H1 (cell line): ENCODE results near the gene CNOT3. TPM values are rescaled to one million over a fixed set of nuclear protein-coding genes. Genes with fewer than 3 reads are reported as not detected.

Source experiments
- CTCF ChIA-PET: fragments of 300-600 bp; sonication (Branson Sonifier 250); formaldehyde crosslinking; loops from one replicate; lab custom pipeline; 2021; ENCODE audit not compliant: partially characterized antibody; lab: Charles Lee
- POLR2A ChIA-PET: fragments of 300-600 bp; sonication (Branson Sonifier 250); formaldehyde crosslinking; loops from one replicate; lab custom pipeline; 2021; ENCODE audit warnings: inconsistent platforms; ENCODE audit not compliant: partially characterized antibody; lab: Charles Lee
- DNase-seq, 2 experiments: peaks; one replicate each; pipeline versions ENCODE4 v3.0.0 to v3.0.0-alpha.2; 2010 to 2022; ENCODE audit warnings: low spot score in 2 of 2, low read depth in 1 of 2, mixed read lengths in 1 of 2
- FAIRE-seq: peaks from 2 replicates; lab custom pipeline; 2011; peaks lifted over from hg19 to GRCh38; lab: Jason Lieb, UNC
- H2AFZ ChIP-seq: 2 replicates; pipeline ENCODE4 v1.8.1; 2012; ENCODE audit warnings: low read length, inconsistent platforms
- H2AK5ac ChIP-seq: 2 replicates; pipeline ENCODE4 v1.6.1; 2013; ENCODE audit warnings: low read depth, low read length
- H2BK120ac ChIP-seq: replicated peaks from 2 replicates; pipeline ENCODE3; 2013; ENCODE audit warnings: low read depth, low read length, inconsistent platforms
- H2BK12ac ChIP-seq: 2 replicates; pipeline ENCODE4 v1.6.1; 2013; ENCODE audit warnings: low read depth, low read length
- H2BK15ac ChIP-seq: 2 replicates; pipeline ENCODE4 v1.6.1; 2013; ENCODE audit warnings: low read length
- H2BK20ac ChIP-seq: 2 replicates; pipeline ENCODE4 v1.6.1; 2013; ENCODE audit warnings: low read length
- H2BK5ac ChIP-seq: 2 replicates; pipeline ENCODE4 v1.6.1; 2013; ENCODE audit warnings: low read depth, low read length
- H3K14ac ChIP-seq: 2 replicates; pipeline ENCODE4 v1.6.1; 2013; ENCODE audit warnings: inconsistent platforms; ENCODE audit not compliant: insufficient read length
- H3K18ac ChIP-seq: 2 replicates; pipeline ENCODE4 v1.6.1; 2013; ENCODE audit warnings: low read length; ENCODE audit errors: extremely low read depth
- H3K23ac ChIP-seq: 2 replicates; pipeline ENCODE4 v1.6.1; 2013; ENCODE audit warnings: inconsistent platforms; ENCODE audit not compliant: insufficient read length
- H3K23me2 ChIP-seq: 2 replicates; pipeline ENCODE4 v1.6.1; 2013; ENCODE audit warnings: low read depth, low read length
- H3K27ac ChIP-seq: 2 replicates; pipeline ENCODE4 v1.6.1; 2011; ENCODE audit warnings: low read depth, low read length, inconsistent platforms
- H3K27me3 ChIP-seq, 4 experiments: replicated peaks in 1 of 4; 1 replicate in 1 of 4; 2 replicates in 3 of 4; pipeline versions ENCODE4 v1.6.1 to v1.8.1; 2011 to 2013; ENCODE audit warnings: low read length in 3 of 4, mild to moderate bottlenecking in 3 of 4, inconsistent platforms in 2 of 4, mixed read lengths in 2 of 4, moderate library complexity in 1 of 4; ENCODE audit not compliant: control insufficient read depth in 3 of 4, insufficient read depth in 3 of 4; ENCODE audit errors: extremely low read depth in 1 of 4
- H3K36me3 ChIP-seq, 4 experiments: 2 replicates each; pipeline versions ENCODE4 v1.6.1 to v1.8.1; 2011 to 2013; ENCODE audit warnings: mild to moderate bottlenecking in 4 of 4, low read length in 3 of 4, moderate library complexity in 2 of 4, control low read depth in 1 of 4, inconsistent platforms in 1 of 4; ENCODE audit not compliant: insufficient read depth in 4 of 4, control insufficient read depth in 2 of 4
- H3K4ac ChIP-seq: replicated peaks from 2 replicates; pipeline ENCODE3; 2013; ENCODE audit warnings: low read length, low read depth, mixed read lengths, inconsistent platforms; ENCODE audit not compliant: insufficient read length
- H3K4me1 ChIP-seq, 4 experiments: replicated peaks in 1 of 4; 1 replicate in 1 of 4; 2 replicates in 3 of 4; pipeline versions ENCODE4 v1.6.1 to v1.8.1; 2011 to 2013; ENCODE audit warnings: low read length in 3 of 4, inconsistent platforms in 2 of 4, mixed read lengths in 1 of 4; ENCODE audit not compliant: insufficient read depth in 4 of 4, control insufficient read depth in 3 of 4
- H3K4me2 ChIP-seq, 2 experiments: 2 replicates each; pipeline versions ENCODE4 v1.6.1 to v1.8.1; 2011 to 2013; ENCODE audit warnings: low read depth in 2 of 2, low read length in 2 of 2, control low read depth in 1 of 2, inconsistent platforms in 1 of 2, mild to moderate bottlenecking in 1 of 2; ENCODE audit not compliant: insufficient read depth in 1 of 2
- H3K4me3 ChIP-seq, 4 experiments: fragments of 200-600, 300-600 bp in 1 of 4; sonication (generic), shearing (Covaris generic), sonication (Bioruptor Twin) in 1 of 4; 2 replicates each; pipeline versions ENCODE4 v1.5.1 to v1.8.1; 2011 to 2016; ENCODE audit warnings: low read length in 4 of 4, low read depth in 3 of 4, control low read depth in 2 of 4, inconsistent platforms in 2 of 4, mild to moderate bottlenecking in 2 of 4, mixed read lengths in 1 of 4, moderate library complexity in 1 of 4; ENCODE audit not compliant: insufficient read depth in 2 of 4; ENCODE audit errors: extremely low read depth in 1 of 4
- H3K56ac ChIP-seq: replicated peaks from 2 replicates; pipeline ENCODE3; 2013; ENCODE audit warnings: low read depth, mild to moderate bottlenecking, mixed read lengths, low read length, inconsistent platforms; ENCODE audit not compliant: insufficient read length
- H3K79me1 ChIP-seq: 2 replicates; pipeline ENCODE4 v1.6.1; 2013; ENCODE audit warnings: low read depth, low read length, control low read depth
- H3K79me2 ChIP-seq, 2 experiments: 2 replicates each; pipeline versions ENCODE4 v1.6.1 to v1.8.1; 2012 to 2013; ENCODE audit warnings: low read length in 2 of 2, mild to moderate bottlenecking in 2 of 2, inconsistent platforms in 1 of 2; ENCODE audit not compliant: insufficient read depth in 2 of 2, control insufficient read depth in 1 of 2
- H3K9ac ChIP-seq, 4 experiments: replicated peaks in 1 of 4; 1 replicate in 1 of 4; 2 replicates in 3 of 4; pipeline versions ENCODE4 v1.6.1 to v1.8.1; 2011 to 2013; ENCODE audit warnings: low read depth in 3 of 4, low read length in 3 of 4, control low read depth in 2 of 4, mild to moderate bottlenecking in 2 of 4, moderate library complexity in 2 of 4, inconsistent platforms in 1 of 4; ENCODE audit errors: extremely low read depth in 1 of 4
- H3K9me3 ChIP-seq, 2 experiments: 2 replicates each; pipeline versions ENCODE4 v1.6.1 to v1.8.1; 2012 to 2013; ENCODE audit warnings: mild to moderate bottlenecking in 2 of 2, moderate library complexity in 2 of 2, control low read depth in 1 of 2, inconsistent platforms in 1 of 2, low read depth in 1 of 2, low read length in 1 of 2, mixed read lengths in 1 of 2; ENCODE audit not compliant: insufficient read depth in 2 of 2
- H4K20me1 ChIP-seq, 2 experiments: replicated peaks in 1 of 2; 2 replicates each; pipeline versions ENCODE3 to v1.8.1; 2011 to 2013; ENCODE audit warnings: inconsistent platforms in 2 of 2, low read length in 2 of 2, mild to moderate bottlenecking in 1 of 2; ENCODE audit not compliant: insufficient read depth in 2 of 2, control insufficient read depth in 1 of 2
- H4K5ac ChIP-seq: 2 replicates; pipeline ENCODE4 v1.6.1; 2013; ENCODE audit warnings: low read length, low read depth, mixed read lengths, inconsistent platforms; ENCODE audit not compliant: insufficient read length
- H4K8ac ChIP-seq: 2 replicates; pipeline ENCODE4 v1.8.0; 2013; ENCODE audit warnings: mild to moderate bottlenecking, moderate library complexity, low read length, inconsistent platforms; ENCODE audit not compliant: insufficient read depth; ENCODE audit errors: extremely low read depth
- H4K91ac ChIP-seq: replicated peaks from 2 replicates; pipeline ENCODE3; 2013; ENCODE audit warnings: low read length, mixed read lengths, inconsistent platforms; ENCODE audit not compliant: insufficient read length
- ASH2L ChIP-seq: fragments of 200-600, 300-600 bp; sonication (generic); IDR thresholded peaks from one replicate; pipeline ENCODE4 v1.7.1; 2017; ENCODE audit warnings: low read length
- BACH1 ChIP-seq: IDR thresholded peaks from 2 replicates; pipeline ENCODE4 v1.6.1; 2012; ENCODE audit warnings: low read length, improper control_type of control experiment
- CTCF ChIP-seq, 3 experiments: IDR thresholded peaks; 1 replicate in 2 of 3; 2 replicates in 1 of 3; pipeline versions ENCODE4 v1.5.1 to v1.6.1; 2011; ENCODE audit warnings: low read length in 3 of 3, mild to moderate bottlenecking in 3 of 3, inconsistent platforms in 2 of 3, low read depth in 1 of 3, moderate library complexity in 1 of 3; ENCODE audit not compliant: insufficient read depth in 1 of 3; ENCODE audit errors: control extremely low read depth in 1 of 3
- E2F6 ChIP-seq: IDR thresholded peaks from 2 replicates; pipeline ENCODE4 v1.6.1; 2012; ENCODE audit warnings: inconsistent platforms
- MAX ChIP-seq: IDR thresholded peaks from 2 replicates; pipeline ENCODE4 v1.6.1; 2012; ENCODE audit warnings: inconsistent platforms
- NRF1 ChIP-seq: IDR thresholded peaks from 2 replicates; pipeline ENCODE4 v1.6.1; 2011; ENCODE audit warnings: mild to moderate bottlenecking, low read depth, low read length, improper control_type of control experiment
- SP4 ChIP-seq: IDR thresholded peaks from 2 replicates; pipeline ENCODE4 v1.6.1; 2012; ENCODE audit warnings: low read length, inconsistent platforms
- USF2 ChIP-seq: IDR thresholded peaks from 2 replicates; pipeline ENCODE4 v1.6.1; 2011; ENCODE audit warnings: low read length, improper control_type of control experiment
- YY1 ChIP-seq: IDR thresholded peaks from 2 replicates; pipeline ENCODE4 v1.6.1; 2011; ENCODE audit warnings: low read depth, mild to moderate bottlenecking, low read length
- WGBS, 2 experiments: shearing (Covaris generic) in 1 of 2; methylation state at CpG; one replicate each; pipeline versions ENCODE4 v1.1.6 to v1.1.7; 2013 to 2015; ENCODE audit warnings: low lambda C conversion rate in 2 of 2, mixed read lengths in 2 of 2, inconsistent platforms in 1 of 2, low coverage in 1 of 2, missing lambda C conversion rate in 1 of 2; ENCODE audit not compliant: insufficient replicate concordance in 2 of 2, insufficient coverage in 1 of 2, insufficient read length in 1 of 2; ENCODE audit errors: extremely low coverage in 1 of 2, missing lambda C conversion rate in 1 of 2; 5-methylcytosine and 5-hydroxymethylcytosine counted together
- polyA plus RNA-seq, 7 experiments: library from polyadenylated mRNA; depleted of rRNA in 3 of 7; stranded (reverse) in 5 of 7; unstranded in 2 of 7; fragments of >200 nt in 5 of 7; fragments of 200-250 nt in 2 of 7; gene quantifications; 1 replicate in 5 of 7; 2 replicates in 1 of 7; 4 replicates in 1 of 7; pipeline versions ENCODE4 v1.2.1 to v1.2.3, GENCODE V29; 2011 to 2013; ENCODE audit warnings: missing spikeins in 2 of 7, mixed read lengths in 2 of 7
- total RNA-seq: library from RNA; stranded (reverse); fragmentation: NEBNext Ultra II Directional; extraction: Animal tissue kit (Norgen Biotek cat#: 25700); gene quantifications from 2 replicates; pipeline ENCODE4 v1.2.1, GENCODE V29; 2021

CNOT3 gene
- total and polyA plus RNA-seq, 2 of the 8 experiments (the other 6 are each of a cell fraction or from before 2014, with no cell fraction given): 21.2 to 86.4 TPM

GRCh38 chr19:54186934-54187381 lies 49.4 kb downstream of the CNOT3 start:
- H2BK15ac ChIP-seq: no peak overlapping the region
- no peak overlapping the region for H2BK12ac ChIP-seq
- H4K5ac ChIP-seq: no peak overlapping the region
- POLR2A ChIA-PET: interaction anchor here (2.1 to 28.7 kb wide), 4 partner anchors 13 to 29 kb away, joined by 7 to 909 read pairs (median 33); partner anchors contain the start of genes RPS9 and TMC4
- no peak overlapping the region for H4K8ac ChIP-seq
- H2BK5ac ChIP-seq: no peak overlapping the region; the same call in 1 of the 2 replicates
- peaks cover 3 to 24% of the 10 kb centered on the region in 2 experiments; a peak in 3 of 4 replicates for H3K79me2 ChIP-seq
- no peak for DNase-seq
- H2BK20ac ChIP-seq: no peak overlapping the region
- no peaks in the 10 kb centered on the region for H3K27me3 ChIP-seq
- H3K36me3 ChIP-seq: peaks cover 0 to 14% (median 7%) of the 10 kb centered on the region in 4 experiments; a peak in 5 of 8 replicates
- H3K79me1 ChIP-seq: peaks cover 8% of the 10 kb centered on the region; the same call in 1 of the 2 replicates
- no peak overlapping the region for H3K4me3 ChIP-seq
- H3K27ac ChIP-seq: no peak overlapping the region
- no peak overlapping the region for H3K56ac ChIP-seq
- no peak overlapping the region for H3K4me2 ChIP-seq
- H2AFZ ChIP-seq: no peak overlapping the region
- WGBS, 2 experiments: 90% methylated on average over 11 of the region's 11 CpGs; no CpG with 5 or more reads in 1 of the 2 experiments
- peaks cover 11% of the 10 kb centered on the region for H3K23me2 ChIP-seq
- H3K9ac ChIP-seq: no peak overlapping the region; a peak in 1 of 7 replicates
- no peak overlapping the region for H4K91ac ChIP-seq
- peaks cover 0 to 9% (median 3%) of the 10 kb centered on the region in 4 experiments; a peak in 4 of 7 replicates for H3K4me1 ChIP-seq
- H2BK120ac ChIP-seq: no peak overlapping the region
- no peak overlapping the region for H3K4ac ChIP-seq
- H3K23ac ChIP-seq: no peak overlapping the region
- FAIRE-seq: no peak
- CTCF ChIA-PET: interaction anchor here (0.6 to 1.5 kb wide), 4 partner anchors 13 to 227 kb away, joined by 3 to 7 read pairs (median 4); partner anchors contain the start of gene TMC4
- no peak overlapping the region for H3K18ac ChIP-seq
- no peaks in the 10 kb centered on the region for H3K9me3 ChIP-seq
- no peak overlapping the region for H2AK5ac ChIP-seq
- H4K20me1 ChIP-seq: peaks cover 0 to 12% of the 10 kb centered on the region in 2 experiments
- no peak overlapping the region for H3K14ac ChIP-seq
- no peak for TF ChIP-seq SP4
- TF ChIP-seq MAX: no peak
- no peak for TF ChIP-seq NRF1
- no peak for TF ChIP-seq CTCF (IDR thresholded peaks at IDR 0.05; ENCODE audit: control extremely low read depth in 1 of 3, insufficient read depth in 1 of 3, low read depth in 1 of 3, low read length in 3 of 3)
- no peak for TF ChIP-seq ASH2L
- TF ChIP-seq BACH1: no peak
- no peak for TF ChIP-seq E2F6
- no peak for TF ChIP-seq USF2
- TF ChIP-seq YY1: no peak
